ENCODE results near the gene MXD3.
"Not testable (repeated sequence)": the region's sequence is repeated elsewhere in the genome, so short reads cannot be mapped to it uniquely, and the experiment has no call there.

DNA sequence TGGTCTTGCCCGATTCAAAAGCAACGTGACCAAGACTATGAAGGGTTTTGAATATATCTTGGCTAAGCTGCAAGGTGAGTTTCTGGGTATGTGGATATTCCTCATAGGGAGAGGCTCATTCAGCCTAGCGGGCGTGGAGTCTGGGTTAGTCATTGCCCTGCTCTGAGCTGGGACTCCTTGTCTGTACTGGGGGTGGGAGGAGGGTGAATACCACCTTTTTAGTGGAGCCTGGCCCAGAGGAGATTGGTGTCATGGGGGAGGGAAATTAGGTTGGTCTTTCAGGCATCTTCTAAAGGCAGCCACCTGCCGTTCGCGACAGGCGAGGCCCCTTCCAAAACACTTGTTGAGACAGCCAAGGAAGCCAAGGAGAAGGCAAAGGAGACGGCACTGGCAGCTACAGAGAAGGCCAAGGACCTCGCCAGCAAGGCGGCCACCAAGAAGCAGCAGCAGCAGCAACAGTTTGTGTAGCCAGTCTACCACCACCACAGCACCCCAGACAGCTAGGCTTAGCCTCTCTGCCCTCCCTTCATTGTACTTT, 5.5 kb downstream of the MXD3 start:
- TF ChIP-seq CTCF, MYC (IDR thresholded peaks at IDR 0.05; ENCODE audit: low read depth, low read length): not testable (repeated sequence)
- TF ChIP-seq, protein P1, sequence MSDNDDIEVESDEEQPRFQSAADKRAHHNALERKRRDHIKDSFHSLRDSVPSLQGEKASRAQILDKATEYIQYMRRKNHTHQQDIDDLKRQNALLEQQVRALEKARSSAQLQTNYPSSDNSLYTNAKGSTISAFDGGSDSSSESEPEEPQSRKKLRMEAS (IDR thresholded peaks at IDR 0.05; ENCODE audit: low read depth, low read length) = not testable (repeated sequence)
